Activated naive CD8-positive, alpha-beta T cell treated with anti-CD3 and anti-CD28 coated beads, Interleukin-2, amount 50 U/mL, for 24 hours (primary cell): ENCODE data around the gene KIFAP3.
A peak's percentile ranks its signal among the peaks of the same experiment; 100 is the strongest.
"Not testable (repeated sequence)": the region's sequence is repeated elsewhere in the genome, so short reads cannot be mapped to it uniquely, and the experiment has no call there.

ENCODE experiments used
- ATAC-seq: fragments of 150-1000 bp; cut with Tn5 transposase; one replicate; pipeline ENCODE4 v1.10.0; 2021
- DNase-seq: peaks from one replicate; pipeline ENCODE4 v3.0.0; 2021
- H3K27ac Mint-ChIP-seq: one replicate; pipeline ENCODE4 v1.8.0; 2021; ENCODE audit warnings: mild to moderate bottlenecking, mixed read lengths
- H3K27me3 Mint-ChIP-seq: one replicate; pipeline ENCODE4 v1.8.0; 2021; ENCODE audit warnings: mixed read lengths
- H3K36me3 Mint-ChIP-seq: one replicate; pipeline ENCODE4 v1.8.0; 2021; ENCODE audit warnings: low read depth, mixed read lengths
- H3K4me1 Mint-ChIP-seq: one replicate; pipeline ENCODE4 v1.8.0; 2021; ENCODE audit warnings: mixed read lengths
- H3K4me3 Mint-ChIP-seq: one replicate; pipeline ENCODE4 v1.8.0; 2021; ENCODE audit warnings: mild to moderate bottlenecking, moderate library complexity, mixed read lengths
- H3K9me3 Mint-ChIP-seq: one replicate; pipeline ENCODE4 v1.8.0; 2021; ENCODE audit warnings: mixed read lengths

The KIFAP3 gene

DNA sequence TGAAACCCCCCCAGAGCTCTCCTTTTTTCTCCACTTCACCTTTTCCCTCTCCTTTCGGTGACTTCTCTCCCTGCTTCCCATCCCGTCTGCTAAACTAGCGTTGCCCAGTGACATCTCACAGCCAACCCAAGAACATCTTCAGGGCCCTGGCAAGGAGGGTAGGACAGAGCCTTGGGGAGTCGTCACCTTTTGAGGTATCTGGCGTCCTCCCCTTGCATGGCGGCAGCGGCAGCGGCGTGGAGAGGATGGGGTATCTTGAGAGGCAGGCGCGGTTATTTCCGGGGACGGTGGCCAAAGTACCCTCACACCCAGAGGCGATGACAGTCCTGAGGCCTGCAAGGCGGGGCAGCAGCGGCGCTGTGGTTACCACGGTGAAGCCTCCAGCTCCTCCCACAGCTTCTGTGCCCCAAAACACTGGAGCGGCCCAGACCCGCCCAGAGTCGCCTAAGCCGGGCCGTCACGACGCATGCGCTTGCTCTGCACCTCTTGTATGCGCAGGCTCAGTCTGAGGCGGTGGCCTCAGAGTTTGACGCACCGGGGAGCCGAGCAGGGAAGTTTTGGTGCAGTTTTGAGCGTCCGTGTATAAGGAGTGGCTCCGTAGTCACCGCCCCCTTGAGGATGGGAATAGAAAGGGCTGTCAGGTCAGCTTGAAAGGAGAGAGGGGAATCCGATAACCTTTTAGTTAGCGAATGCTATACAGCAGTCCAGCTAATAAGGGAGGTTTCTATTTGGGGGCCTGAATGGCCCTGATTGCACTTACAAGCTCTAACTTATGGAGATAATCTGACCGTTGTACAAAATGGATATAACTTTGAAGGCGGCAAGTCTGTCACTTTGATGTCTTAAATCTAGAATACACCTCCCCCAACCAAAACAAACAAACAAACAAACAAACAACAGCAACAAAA, at the start of gene KIFAP3:
TSS of gene KIFAP3 (minus strand) at position 446 of the 908 bp plus-strand sequence. CDS start at position 218, 228 bp downstream.
- Mint-ChIP-seq H3K4me1 (peaks cover 50% of the 10 kb centered on the region), H3K27ac (peak within 1 kb of the TSS; percentile 88), H3K27me3 (no peaks in the 10 kb centered on the region), H3K9me3 (peaks cover 4% of the 10 kb centered on the region), H3K4me3 (peak within 1 kb of the TSS; percentile 92), H3K36me3 (no peaks in the 10 kb centered on the region)
- ATAC-seq (peak; percentile 98), DNase-seq (peak; percentile 94)

DNA sequence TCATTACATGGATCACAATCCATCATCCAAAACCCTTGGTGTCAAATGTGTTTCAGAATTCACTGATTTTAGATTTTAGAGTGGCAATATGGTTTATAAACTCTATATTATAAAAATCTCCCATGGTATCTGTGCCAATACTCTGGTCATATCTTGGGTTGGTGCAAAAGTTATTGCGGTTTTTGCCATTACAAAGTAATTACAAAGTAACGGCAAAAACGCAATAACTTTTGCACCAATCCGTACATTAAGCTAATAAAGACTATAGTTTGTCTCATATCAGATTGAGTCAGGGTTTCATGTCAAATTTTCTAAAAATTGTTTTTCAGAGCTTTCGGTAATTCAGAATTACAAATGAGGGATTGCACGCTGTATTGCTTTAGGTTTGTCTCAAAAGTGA, 47.9 kb upstream of the KIFAP3 start:
- no peaks in the 10 kb centered on the region for H3K36me3 Mint-ChIP-seq
- H3K9me3 Mint-ChIP-seq, result peaks cover 10% of the 10 kb centered on the region
- no peak overlapping the region for H3K4me3 Mint-ChIP-seq
- no peaks in the 10 kb centered on the region for H3K4me1 Mint-ChIP-seq
- ATAC-seq (no peak), DNase-seq (no peak)
- H3K27ac Mint-ChIP-seq, result no peak overlapping the region
- peaks cover 7% of the 10 kb centered on the region for H3K27me3 Mint-ChIP-seq

DNA sequence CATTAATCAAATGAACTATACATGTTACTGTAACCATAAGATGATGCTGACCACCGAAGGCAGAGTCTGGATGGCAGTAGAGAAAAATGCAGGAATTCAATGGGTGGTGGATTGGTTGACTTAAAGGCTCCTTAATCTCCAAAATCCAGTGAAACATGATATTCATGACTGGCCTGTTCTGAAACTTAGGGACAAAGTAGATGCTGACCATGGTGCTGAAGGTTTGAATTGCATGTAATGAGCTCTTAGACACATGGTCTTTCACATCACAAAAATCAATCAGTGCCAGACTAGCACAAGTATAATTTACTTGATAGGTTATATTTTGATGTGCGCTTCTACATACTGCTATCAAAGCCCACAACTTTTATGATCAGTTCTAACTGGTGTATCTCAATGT, 40.4 kb upstream of the KIFAP3 start:
- H3K4me3 Mint-ChIP-seq, result no peak overlapping the region
- H3K27me3 Mint-ChIP-seq, result peaks cover 21% of the 10 kb centered on the region
- ATAC-seq, result no peak
- H3K27ac Mint-ChIP-seq, result no peak overlapping the region
- no peak for DNase-seq
- H3K4me1 Mint-ChIP-seq, result no peaks in the 10 kb centered on the region
- no peaks in the 10 kb centered on the region for H3K36me3 Mint-ChIP-seq
- no peaks in the 10 kb centered on the region for H3K9me3 Mint-ChIP-seq

DNA sequence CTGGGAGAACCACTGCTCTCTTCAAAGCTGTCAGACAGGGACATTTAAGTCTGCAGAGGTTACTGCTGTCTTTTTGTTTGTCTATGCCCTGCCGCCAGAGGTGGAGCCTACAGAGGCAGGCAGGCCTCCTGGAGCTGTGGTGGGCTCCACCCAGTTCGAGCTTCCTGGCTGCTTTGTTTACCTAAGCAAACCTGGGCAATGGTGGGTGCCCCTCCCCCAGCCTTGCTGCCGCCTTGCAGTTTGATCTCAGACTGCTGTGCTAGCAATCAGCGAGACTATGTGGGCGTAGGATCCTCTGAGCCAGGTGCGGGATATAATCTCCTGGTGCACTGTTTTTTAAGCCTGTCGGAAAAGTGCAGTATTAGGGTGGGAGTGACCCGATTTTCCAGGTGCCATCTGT, 38.6 kb upstream of the KIFAP3 start:
- H3K4me3 Mint-ChIP-seq, H3K27ac Mint-ChIP-seq: not testable (repeated sequence)

DNA sequence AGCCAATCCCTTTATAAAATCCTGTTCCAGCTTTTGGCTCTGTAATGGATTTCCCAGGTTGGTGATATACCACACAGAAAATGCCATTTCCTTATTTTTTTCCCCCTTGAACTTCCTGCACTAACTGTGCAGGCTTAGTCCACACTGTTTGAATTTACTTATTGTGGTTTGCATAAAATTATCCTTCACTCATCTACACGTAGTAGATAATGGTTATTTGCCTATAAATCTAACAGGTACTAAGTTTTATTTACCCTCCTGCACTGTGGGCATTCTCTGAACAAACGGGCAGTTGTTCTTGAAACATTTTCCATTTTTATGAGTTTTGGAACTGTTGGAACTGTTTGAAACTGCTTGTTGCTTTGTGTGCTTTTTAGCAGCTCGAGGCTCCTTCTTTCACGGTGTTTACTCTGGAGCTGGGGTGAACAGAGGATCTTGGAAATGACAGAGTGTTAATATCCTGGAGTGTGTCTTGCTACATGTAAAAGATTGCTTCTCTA, 23.0 kb upstream of the KIFAP3 start:
- Mint-ChIP-seq H3K9me3 (peaks cover 3% of the 10 kb centered on the region), H3K36me3 (no peaks in the 10 kb centered on the region), H3K4me1 (no peaks in the 10 kb centered on the region), H3K27ac (no peak overlapping the region), H3K27me3 (peaks cover 9% of the 10 kb centered on the region), H3K4me3 (no peak overlapping the region)
- ATAC-seq (no peak), DNase-seq (no peak)

More for the DNA sequence above, 38.6 kb upstream of the KIFAP3 start:
- H3K4me1 Mint-ChIP-seq, DNase-seq, ATAC-seq, H3K36me3 Mint-ChIP-seq, H3K9me3 Mint-ChIP-seq: not testable (repeated sequence)
- H3K27me3 Mint-ChIP-seq, result peaks cover 15% of the 10 kb centered on the region

DNA sequence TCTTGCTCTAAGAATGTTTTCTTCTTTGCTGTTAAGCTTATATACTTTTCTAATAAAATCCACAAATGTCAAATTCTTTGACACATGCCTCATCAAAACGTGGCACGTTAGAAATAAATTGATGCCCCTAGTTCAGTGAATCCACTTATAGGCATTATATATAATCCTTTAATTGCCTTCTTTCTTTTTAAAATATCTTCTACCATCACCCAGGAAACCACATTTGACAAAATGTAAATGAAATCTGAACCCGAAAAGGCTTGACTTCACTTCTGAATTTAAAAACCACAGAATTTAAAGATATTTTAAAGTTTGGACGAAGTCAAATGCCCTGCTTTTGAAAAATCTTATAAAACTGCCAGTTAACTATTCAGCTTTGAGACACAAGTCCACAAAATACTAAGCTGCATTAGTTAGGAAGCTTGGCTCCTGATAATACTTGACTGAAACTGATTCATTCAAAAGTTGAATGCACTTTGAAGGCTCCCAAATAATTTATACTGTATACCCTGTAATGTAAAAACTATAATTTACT, 22.4 kb upstream of the KIFAP3 start:
- Mint-ChIP-seq H3K4me1 (no peaks in the 10 kb centered on the region), H3K4me3 (no peak overlapping the region), H3K36me3 (no peaks in the 10 kb centered on the region), H3K27ac (no peak overlapping the region), H3K27me3 (peaks cover 9% of the 10 kb centered on the region), H3K9me3 (peaks cover 3% of the 10 kb centered on the region)
- DNase-seq (no peak), ATAC-seq (no peak)

DNA sequence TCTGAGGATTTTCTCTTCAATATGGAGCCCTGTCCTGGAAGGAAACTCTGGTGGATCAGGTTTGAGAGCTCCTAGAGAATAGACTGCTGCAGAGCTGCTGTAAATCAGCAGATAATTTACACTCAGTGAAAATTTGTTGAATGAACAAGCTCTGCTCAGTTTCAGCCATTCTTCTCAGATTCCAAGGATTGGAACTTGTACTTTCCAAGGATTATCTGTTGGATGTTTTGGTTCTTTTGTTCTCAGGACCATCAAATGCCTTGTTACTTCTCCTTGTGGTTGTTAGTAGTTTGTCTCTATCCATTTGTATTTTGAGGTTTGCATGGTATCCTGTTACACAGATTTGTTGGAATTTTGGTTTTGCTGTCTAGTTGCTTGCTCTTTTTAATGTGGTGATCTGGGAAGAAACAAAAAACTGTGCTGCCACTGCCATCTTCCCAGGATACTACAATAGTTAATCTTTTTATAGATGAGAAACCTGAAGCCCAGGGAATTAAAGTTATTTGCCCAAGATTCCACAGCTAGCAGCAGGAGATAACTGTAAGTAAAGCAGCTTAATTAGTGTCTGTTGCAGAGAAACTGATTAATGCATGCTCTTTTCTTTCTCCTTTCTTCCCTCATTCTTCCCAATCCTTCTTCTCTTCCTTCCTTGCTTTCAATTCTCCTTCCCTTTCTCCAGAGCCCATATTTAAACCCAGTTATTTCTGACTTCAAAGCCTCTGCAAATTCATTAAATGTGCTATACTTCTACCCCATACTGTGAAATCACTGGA, 21.7 kb upstream of the KIFAP3 start:
- H3K27ac Mint-ChIP-seq, result no peak overlapping the region
- H3K4me3 Mint-ChIP-seq, result no peak overlapping the region
- H3K9me3 Mint-ChIP-seq, result peaks cover 3% of the 10 kb centered on the region
- H3K27me3 Mint-ChIP-seq, result peaks cover 9% of the 10 kb centered on the region
- no peak for DNase-seq
- no peak for ATAC-seq
- no peaks in the 10 kb centered on the region for H3K36me3 Mint-ChIP-seq
- H3K4me1 Mint-ChIP-seq, result no peaks in the 10 kb centered on the region

DNA sequence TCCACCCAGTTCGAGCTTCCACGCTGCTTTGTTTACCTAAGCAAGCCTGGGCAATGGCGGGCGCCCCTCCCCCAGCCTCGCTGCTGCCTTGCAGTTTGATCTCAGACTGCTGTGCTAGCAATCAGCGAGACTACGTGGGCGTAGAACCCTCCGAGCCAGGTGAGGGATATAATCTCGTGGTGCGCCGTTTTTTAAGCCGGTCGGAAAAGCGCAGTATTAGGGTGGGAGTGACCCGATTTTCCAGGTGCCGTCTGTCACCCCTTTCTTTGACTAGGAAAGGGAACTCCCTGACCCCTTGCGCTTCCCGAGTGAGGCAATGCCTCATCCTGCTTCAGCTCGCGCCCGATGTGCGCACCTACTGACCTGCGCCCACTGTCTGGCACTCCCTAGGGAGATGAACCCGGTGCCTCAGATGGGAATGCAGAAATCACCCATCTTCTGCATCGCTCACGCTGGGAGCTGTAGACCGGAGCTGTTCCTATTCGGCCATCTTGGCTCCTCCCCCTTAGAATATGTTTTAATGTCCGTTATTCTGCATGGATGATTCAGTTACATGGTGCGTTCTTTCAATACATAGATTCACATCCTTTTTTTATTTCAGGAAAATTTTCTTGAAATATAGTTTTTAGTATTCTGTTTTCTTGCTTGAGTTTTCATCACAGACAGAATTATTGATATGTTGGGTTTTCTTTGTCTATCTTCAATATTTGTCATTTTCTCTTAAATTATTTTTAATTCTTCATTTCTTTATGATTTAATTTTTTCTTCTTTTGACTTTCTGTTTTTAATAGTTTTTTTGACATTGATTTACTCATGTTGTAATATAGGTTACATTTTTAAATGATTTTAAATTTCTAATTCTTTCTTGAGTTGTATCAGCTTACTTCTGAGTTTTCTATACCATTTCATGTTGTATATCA, 20.5 kb upstream of the KIFAP3 start:
- ATAC-seq, H3K27ac Mint-ChIP-seq, H3K27me3 Mint-ChIP-seq, DNase-seq, H3K9me3 Mint-ChIP-seq, H3K36me3 Mint-ChIP-seq, H3K4me1 Mint-ChIP-seq, H3K4me3 Mint-ChIP-seq: not testable (repeated sequence)

DNA sequence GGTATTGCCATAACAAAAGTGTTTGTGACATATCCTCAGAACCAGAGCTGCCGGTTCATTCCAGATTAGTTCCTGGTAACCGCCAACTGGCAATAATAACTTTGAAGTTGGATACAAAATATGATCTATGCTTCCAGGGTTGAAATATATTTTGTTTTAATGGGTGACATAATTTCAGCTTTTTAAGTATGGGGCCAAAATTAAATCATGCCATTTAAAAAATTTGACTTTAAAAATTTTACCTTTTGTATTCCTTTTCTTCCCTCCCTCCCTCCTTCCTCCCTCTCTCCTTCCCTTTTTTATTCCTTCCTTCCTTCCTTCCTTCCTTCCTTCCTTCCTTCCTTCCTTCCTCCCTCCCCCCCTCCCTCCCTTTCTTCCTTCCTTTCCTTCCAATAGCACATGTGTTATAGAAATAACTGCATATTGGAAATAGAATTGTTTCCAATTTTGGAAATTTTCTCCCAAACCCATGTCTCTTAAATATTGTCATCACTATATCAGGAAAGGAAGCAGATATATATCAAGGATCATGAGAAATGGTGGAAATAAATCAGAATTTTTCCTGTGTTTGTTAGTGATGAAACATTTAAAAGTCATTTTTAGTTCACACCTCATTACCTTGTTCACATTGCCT, 12.0 kb upstream of the KIFAP3 start:
- Mint-ChIP-seq H3K36me3 (no peaks in the 10 kb centered on the region), H3K4me3 (no peak overlapping the region), H3K4me1 (no peaks in the 10 kb centered on the region), H3K27me3 (peaks cover 5% of the 10 kb centered on the region), H3K27ac (no peak overlapping the region), H3K9me3 (no peaks in the 10 kb centered on the region)
- ATAC-seq (no peak), DNase-seq (no peak)

DNA sequence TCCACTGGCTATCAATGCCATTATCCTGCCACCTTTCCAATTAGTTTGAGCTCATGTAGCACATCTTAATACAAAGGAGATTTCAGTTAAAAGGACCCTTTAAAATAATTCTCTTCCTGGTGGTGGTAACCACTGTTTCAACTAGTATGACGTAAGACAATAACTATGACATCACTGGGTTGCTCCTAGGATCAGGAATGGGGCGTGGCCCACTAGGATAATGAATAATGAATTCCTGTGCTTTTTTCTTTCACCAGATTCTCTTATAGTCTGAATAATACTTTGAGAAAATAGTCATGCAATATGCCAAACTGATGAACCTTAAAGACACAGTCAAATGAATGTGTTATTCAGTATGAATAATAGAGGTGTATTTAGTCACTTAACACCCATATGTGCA, 10.6 kb upstream of the KIFAP3 start:
- ATAC-seq (no peak), DNase-seq (no peak)
- Mint-ChIP-seq H3K4me3 (no peak overlapping the region), H3K4me1 (no peaks in the 10 kb centered on the region), H3K27me3 (peaks cover 5% of the 10 kb centered on the region), H3K27ac (no peak overlapping the region), H3K36me3 (no peaks in the 10 kb centered on the region), H3K9me3 (no peaks in the 10 kb centered on the region)

DNA sequence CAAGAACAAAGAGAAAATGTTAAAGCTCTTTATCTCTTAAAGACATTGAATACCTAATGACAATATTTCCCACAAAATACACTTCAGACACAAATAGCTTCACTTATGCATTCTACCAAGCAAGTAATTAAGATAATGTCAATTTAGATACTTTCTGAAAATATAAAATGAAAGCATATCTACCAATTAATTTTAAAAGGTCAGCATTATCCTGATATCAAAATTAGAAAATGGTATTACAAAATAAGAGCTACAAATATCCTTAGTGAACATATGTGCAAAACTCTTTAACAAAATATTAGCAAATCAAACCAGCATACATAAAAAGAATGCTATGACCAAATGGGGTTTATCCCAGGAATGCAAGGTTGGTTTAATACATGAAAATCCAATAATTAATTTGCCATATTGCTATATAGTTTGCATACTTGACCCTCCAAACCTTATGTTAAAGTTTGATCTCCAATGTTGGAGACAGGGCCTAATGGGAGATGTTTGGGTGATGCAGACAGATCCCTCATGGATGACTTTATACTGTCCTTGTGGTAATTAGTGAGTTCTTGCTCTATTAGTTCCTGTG, 4.2 kb upstream of the KIFAP3 start:
- ATAC-seq (no peak), DNase-seq (no peak)
- Mint-ChIP-seq H3K27me3 (peaks cover 5% of the 10 kb centered on the region), H3K4me1 (peaks cover 19% of the 10 kb centered on the region), H3K27ac (no peak overlapping the region), H3K9me3 (peaks cover 4% of the 10 kb centered on the region), H3K4me3 (no peak overlapping the region), H3K36me3 (no peaks in the 10 kb centered on the region)

DNA sequence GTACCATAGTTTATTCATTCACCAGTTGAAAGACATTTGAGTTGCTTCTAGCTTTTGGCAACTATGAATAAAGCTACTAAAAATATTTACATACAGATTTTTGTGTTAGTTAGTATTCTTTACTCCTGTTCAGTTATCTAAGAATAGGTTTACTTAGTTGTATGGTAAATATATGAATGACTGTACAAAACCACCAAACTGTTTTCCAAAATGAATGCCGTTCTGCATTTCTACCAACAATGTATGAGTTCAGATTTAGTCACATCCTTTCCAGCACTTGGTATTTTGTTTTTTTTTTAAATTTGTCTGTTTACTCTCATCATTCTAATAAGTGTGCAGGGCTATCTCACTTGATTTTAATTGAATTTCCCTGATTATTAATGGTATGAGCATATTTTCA, 3.4 kb upstream of the KIFAP3 start:
- H3K4me1 Mint-ChIP-seq, result peaks cover 24% of the 10 kb centered on the region
- DNase-seq (no peak), ATAC-seq (no peak)
- H3K4me3 Mint-ChIP-seq, result no peak overlapping the region
- no peaks in the 10 kb centered on the region for H3K36me3 Mint-ChIP-seq
- H3K9me3 Mint-ChIP-seq, result peaks cover 4% of the 10 kb centered on the region
- H3K27me3 Mint-ChIP-seq, result no peaks in the 10 kb centered on the region
- H3K27ac Mint-ChIP-seq, result no peak overlapping the region

DNA sequence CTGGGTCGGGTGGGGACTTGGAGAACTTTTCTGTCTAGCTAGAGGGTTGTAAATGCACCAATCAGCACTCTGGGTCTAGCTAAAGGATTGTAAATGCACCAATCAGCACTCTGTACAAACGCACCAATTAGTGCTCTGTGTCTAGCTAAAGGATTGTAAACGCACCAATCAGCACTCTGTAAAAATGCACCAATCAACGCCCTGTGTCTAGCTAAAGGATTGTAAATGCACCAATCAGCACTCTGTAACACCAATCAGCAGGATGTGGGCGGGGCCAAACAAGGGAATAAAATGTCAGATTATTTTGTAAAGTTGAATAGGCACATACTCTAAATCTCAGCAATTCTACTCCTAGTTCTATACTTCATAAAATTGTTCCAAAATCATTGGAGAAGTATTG, 2.5 kb upstream of the KIFAP3 start:
- not testable (repeated sequence) for ATAC-seq, H3K27me3 Mint-ChIP-seq, H3K27ac Mint-ChIP-seq, H3K36me3 Mint-ChIP-seq, H3K4me3 Mint-ChIP-seq, H3K9me3 Mint-ChIP-seq, DNase-seq
- peaks cover 30% of the 10 kb centered on the region for H3K4me1 Mint-ChIP-seq
